ENCODE measurements around the gene CNBP. TPM values are rescaled to one million over a fixed set of nuclear protein-coding genes. Genes with fewer than 3 reads are reported as not detected.

The CNBP gene
- total and polyA plus RNA-seq, 2 experiments from 2014 or later, result 348 to 444 TPM

DNA sequence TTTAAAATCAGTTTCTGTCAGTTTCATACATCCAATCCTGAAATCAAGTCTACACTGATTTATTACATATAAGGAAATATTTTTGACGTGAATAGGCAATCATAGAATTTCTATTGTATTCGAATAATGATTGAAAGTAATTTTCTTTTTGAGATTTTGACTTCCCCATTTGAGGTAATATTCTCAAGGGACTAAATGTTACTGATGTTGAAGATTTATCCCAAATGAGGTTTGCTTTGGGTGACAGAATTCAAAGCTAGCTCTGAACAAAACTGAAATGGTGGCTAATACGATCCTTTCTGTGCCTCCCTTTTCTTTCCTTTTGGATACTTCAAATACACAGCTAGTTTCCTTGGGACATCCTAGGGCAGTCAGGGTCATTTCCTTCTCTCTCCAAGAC lies 12.9 kb upstream of the CNBP start:
- Histone ChIP-seq H3F3A (replicated peaks; ENCODE audit: low read depth) (0 out of 2 replicates have a peak, but pooled peaks cover 3% of the 10 kb centered on the region), H2AFZ (no peak overlapping the region), H3K27ac (ENCODE audit: low read depth) (no peak overlapping the region), H3K79me2 (replicated peaks; ENCODE audit: insufficient read depth) (no peaks in the 10 kb centered on the region), H3K9me2 (ENCODE audit: insufficient read depth) (no peaks in the 10 kb centered on the region), H3K4me2 (no peak overlapping the region), H3K4me1 (ENCODE audit: insufficient read depth) (no peaks in the 10 kb centered on the region), H4K20me1 (replicated peaks; ENCODE audit: insufficient read depth) (no peaks in the 10 kb centered on the region), H3K27me3 (ENCODE audit: insufficient read depth) (no peaks in the 10 kb centered on the region), H3K36me3 (ENCODE audit: insufficient read depth) (no peaks in the 10 kb centered on the region), H3K4me3 (no peak overlapping the region)
- DNase-seq (ENCODE audit: low spot score), result no peak
- no peak overlapping the region for H3K27ac Mint-ChIP-seq
- no peak overlapping the region for H3K4me3 Mint-ChIP-seq
- no peaks in the 10 kb centered on the region for H3K9me3 Mint-ChIP-seq
- no peaks in the 10 kb centered on the region for H3K36me3 Mint-ChIP-seq (ENCODE audit: low read depth)
- no peak for ATAC-seq
- peaks cover 3% of the 10 kb centered on the region for H3K27me3 Mint-ChIP-seq (ENCODE audit: insufficient read depth, low read depth, poor library complexity)
- H3K4me1 Mint-ChIP-seq, result peaks cover 2% of the 10 kb centered on the region; the same call in 1 of the 3 replicates
- no peak for TF ChIP-seq ZNF331 (CRISPR knock-in tag; IDR thresholded peaks at IDR 0.05; ENCODE audit: low read depth)
- no peak for TF ChIP-seq STAT1 (IDR thresholded peaks at IDR 0.05; ENCODE audit: unreplicated experiment)
- TF ChIP-seq EZH2 (IDR thresholded peaks at IDR 0.05; ENCODE audit: low read depth, unreplicated experiment), result no peak
- no peak for TF ChIP-seq POLR2AphosphoS5 (IDR thresholded peaks at IDR 0.05; ENCODE audit: low read depth)
- TF ChIP-seq ZNF114 (CRISPR knock-in tag; IDR thresholded peaks at IDR 0.05), result no peak
- no peak for TF ChIP-seq REST (IDR thresholded peaks at IDR 0.05; ENCODE audit: unreplicated experiment)
- no peak for TF ChIP-seq JUNB (IDR thresholded peaks at IDR 0.05; ENCODE audit: unreplicated experiment)
- TF ChIP-seq NANOG (IDR thresholded peaks at IDR 0.05; ENCODE audit: borderline replicate concordance), result no peak
- TF ChIP-seq EZH2phosphoT487 (IDR thresholded peaks at IDR 0.05; ENCODE audit: unreplicated experiment), result no peak
- TF ChIP-seq, protein P1, sequence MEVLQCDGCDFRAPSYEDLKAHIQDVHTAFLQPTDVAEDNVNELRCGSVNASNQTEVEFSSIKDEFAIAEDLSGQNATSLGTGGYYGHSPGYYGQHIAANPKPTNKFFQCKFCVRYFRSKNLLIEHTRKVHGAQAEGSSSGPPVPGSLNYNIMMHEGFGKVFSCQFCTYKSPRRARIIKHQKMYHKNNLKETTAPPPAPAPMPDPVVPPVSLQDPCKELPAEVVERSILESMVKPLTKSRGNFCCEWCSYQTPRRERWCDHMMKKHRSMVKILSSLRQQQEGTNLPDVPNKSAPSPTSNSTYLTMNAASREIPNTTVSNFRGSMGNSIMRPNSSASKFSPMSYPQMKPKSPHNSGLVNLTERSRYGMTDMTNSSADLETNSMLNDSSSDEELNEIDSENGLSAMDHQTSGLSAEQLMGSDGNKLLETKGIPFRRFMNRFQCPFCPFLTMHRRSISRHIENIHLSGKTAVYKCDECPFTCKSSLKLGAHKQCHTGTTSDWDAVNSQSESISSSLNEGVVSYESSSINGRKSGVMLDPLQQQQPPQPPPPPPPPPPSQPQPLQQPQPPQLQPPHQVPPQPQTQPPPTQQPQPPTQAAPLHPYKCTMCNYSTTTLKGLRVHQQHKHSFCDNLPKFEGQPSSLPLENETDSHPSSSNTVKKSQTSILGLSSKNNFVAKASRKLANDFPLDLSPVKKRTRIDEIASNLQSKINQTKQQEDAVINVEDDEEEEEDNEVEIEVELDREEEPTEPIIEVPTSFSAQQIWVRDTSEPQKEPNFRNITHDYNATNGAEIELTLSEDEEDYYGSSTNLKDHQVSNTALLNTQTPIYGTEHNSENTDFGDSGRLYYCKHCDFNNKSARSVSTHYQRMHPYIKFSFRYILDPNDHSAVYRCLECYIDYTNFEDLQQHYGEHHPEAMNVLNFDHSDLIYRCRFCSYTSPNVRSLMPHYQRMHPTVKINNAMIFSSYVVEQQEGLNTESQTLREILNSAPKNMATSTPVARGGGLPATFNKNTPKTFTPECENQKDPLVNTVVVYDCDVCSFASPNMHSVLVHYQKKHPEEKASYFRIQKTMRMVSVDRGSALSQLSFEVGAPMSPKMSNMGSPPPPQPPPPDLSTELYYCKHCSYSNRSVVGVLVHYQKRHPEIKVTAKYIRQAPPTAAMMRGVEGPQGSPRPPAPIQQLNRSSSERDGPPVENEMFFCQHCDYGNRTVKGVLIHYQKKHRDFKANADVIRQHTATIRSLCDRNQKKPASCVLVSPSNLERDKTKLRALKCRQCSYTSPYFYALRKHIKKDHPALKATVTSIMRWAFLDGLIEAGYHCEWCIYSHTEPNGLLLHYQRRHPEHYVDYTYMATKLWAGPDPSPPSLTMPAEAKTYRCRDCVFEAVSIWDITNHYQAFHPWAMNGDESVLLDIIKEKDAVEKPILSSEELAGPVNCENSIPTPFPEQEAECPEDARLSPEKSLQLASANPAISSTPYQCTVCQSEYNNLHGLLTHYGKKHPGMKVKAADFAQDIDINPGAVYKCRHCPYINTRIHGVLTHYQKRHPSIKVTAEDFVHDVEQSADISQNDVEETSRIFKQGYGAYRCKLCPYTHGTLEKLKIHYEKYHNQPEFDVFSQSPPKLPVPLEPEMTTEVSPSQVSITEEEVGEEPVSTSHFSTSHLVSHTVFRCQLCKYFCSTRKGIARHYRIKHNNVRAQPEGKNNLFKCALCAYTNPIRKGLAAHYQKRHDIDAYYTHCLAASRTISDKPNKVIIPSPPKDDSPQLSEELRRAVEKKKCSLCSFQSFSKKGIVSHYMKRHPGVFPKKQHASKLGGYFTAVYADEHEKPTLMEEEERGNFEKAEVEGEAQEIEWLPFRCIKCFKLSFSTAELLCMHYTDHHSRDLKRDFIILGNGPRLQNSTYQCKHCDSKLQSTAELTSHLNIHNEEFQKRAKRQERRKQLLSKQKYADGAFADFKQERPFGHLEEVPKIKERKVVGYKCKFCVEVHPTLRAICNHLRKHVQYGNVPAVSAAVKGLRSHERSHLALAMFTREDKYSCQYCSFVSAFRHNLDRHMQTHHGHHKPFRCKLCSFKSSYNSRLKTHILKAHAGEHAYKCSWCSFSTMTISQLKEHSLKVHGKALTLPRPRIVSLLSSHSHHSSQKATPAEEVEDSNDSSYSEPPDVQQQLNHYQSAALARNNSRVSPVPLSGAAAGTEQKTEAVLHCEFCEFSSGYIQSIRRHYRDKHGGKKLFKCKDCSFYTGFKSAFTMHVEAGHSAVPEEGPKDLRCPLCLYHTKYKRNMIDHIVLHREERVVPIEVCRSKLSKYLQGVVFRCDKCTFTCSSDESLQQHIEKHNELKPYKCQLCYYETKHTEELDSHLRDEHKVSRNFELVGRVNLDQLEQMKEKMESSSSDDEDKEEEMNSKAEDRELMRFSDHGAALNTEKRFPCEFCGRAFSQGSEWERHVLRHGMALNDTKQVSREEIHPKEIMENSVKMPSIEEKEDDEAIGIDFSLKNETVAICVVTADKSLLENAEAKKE (CRISPR knock-in tag; IDR thresholded peaks at IDR 0.05), result no peak
- TF ChIP-seq ETS1 (IDR thresholded peaks at IDR 0.05), result no peak
- no peak for TF ChIP-seq CTCF (conservative IDR thresholded peaks at IDR 0.05; ENCODE audit: low read depth in 2 of 2)
- no peak for TF ChIP-seq CREB1 (CRISPR knock-in tag; IDR thresholded peaks at IDR 0.05; ENCODE audit: low read depth)
